Thyroid gland (tissue), 4 donors: Measurements from ENCODE around the gene GLTP. TPM values are rescaled to one million over a fixed set of nuclear protein-coding genes. Genes with fewer than 3 reads are reported as not detected.

Source experiments
- DNase-seq, 2 donors: peaks; one replicate each; pipeline ENCODE4 v3.0.0-alpha.2; 2019
- H3K27ac ChIP-seq, 3 donors: fragments of 200-600 bp; sonication (generic); 1 replicate in 2 of 3; 2 replicates in 1 of 3; pipeline ENCODE4 v1.5.1; 2016 to 2019; ENCODE audit warnings: mild to moderate bottlenecking in 1 of 3, moderate library complexity in 1 of 3
- H3K27me3 ChIP-seq: fragments of 200-600 bp; sonication (generic); one replicate; pipeline ENCODE4 v1.5.1; 2019
- H3K36me3 ChIP-seq, 2 donors: fragments of 200-600 bp; sonication (generic); one replicate each; pipeline ENCODE4 v1.5.1; 2016 to 2019
- H3K4me1 ChIP-seq, 2 donors: fragments of 200-600 bp; sonication (generic); one replicate each; pipeline ENCODE4 v1.5.1; 2017 to 2019
- H3K4me3 ChIP-seq, 3 donors: fragments of 200-600 bp; sonication (generic); replicated peaks in 1 of 3; 1 replicate in 2 of 3; 2 replicates in 1 of 3; pipeline ENCODE4 v1.5.1; 2016; ENCODE audit warnings: mild to moderate bottlenecking in 1 of 3
- H3K9me3 ChIP-seq: fragments of 200-600 bp; sonication (generic); one replicate; pipeline ENCODE4 v1.5.1; 2017
- CTCF ChIP-seq, 6 experiments: fragments of 200-600 bp in 3 of 6; fragments of 450-650 bp in 3 of 6; sonication (generic) in 3 of 6; IDR thresholded peaks; one replicate each; pipeline ENCODE4 v1.5.1; 2016 to 2019; ENCODE audit warnings: antibody characterized with exemption in 6 of 6, mild to moderate bottlenecking in 2 of 6, inconsistent platforms in 1 of 6, moderate library complexity in 1 of 6
- POLR2A ChIP-seq, 2 donors: fragments of 450-650 bp; IDR thresholded peaks; one replicate each; pipeline ENCODE4 v1.6.1; 2017; ENCODE audit warnings: antibody characterized with exemption in 2 of 2, mild to moderate bottlenecking in 2 of 2, moderate library complexity in 1 of 2
- WGBS, 2 donors: methylation state at CpG; one replicate each; pipeline ENCODE4 v1.1.5; 2017; 5-methylcytosine and 5-hydroxymethylcytosine counted together
- intact Hi-C: fragments of 100-400 bp; cut with DNase I; formaldehyde crosslinking; loops from one replicate; pipeline ENCODE4 v1.15.1; 2023
- total RNA-seq, 4 donors: library from RNA; depleted of rRNA; stranded (reverse); fragments of >200 nt; gene quantifications; one replicate each; pipeline ENCODE4 v1.2.3, GENCODE V29; 2016

The GLTP gene
- total RNA-seq, 4 donors from 2014 or later: 49.9 to 72.0 (median 60.2) TPM

- Histone ChIP-seq H3K4me3 (no peak overlapping the region), H3K9me3 (no peaks in the 10 kb centered on the region), H3K27me3 (no peaks in the 10 kb centered on the region), H3K4me1 (no peaks in the 10 kb centered on the region), H3K36me3 (no peaks in the 10 kb centered on the region), H3K27ac (no peak overlapping the region)
- intact Hi-C loops: no loop called here
- DNase-seq: no peak
- TF ChIP-seq CTCF (IDR thresholded peaks at IDR 0.05): no peak
- no peak for TF ChIP-seq POLR2A (IDR thresholded peaks at IDR 0.05)
- 73 to 78% methylated on average over 13 of the region's 13 CpGs for WGBS, 2 donors
Observed at GRCh38 chr12:109890620-109891170, 10.4 kb upstream of the GLTP start.

- Histone ChIP-seq H3K36me3 (no peaks in the 10 kb centered on the region), H3K27me3 (no peaks in the 10 kb centered on the region), H3K9me3 (no peaks in the 10 kb centered on the region), H3K27ac (peak overlapping the region in 1 of 3 donors; percentile 21), H3K4me1 (no peaks in the 10 kb centered on the region), H3K4me3 (no peak overlapping the region)
- DNase-seq: no peak
- intact Hi-C loops: no loop called here
- 68 to 76% methylated on average over 12 of the region's 12 CpGs for WGBS, 2 donors
- TF ChIP-seq CTCF (IDR thresholded peaks at IDR 0.05) (no peak), POLR2A (IDR thresholded peaks at IDR 0.05) (no peak)
Observed at GRCh38 chr12:109888179-109889020, 8.1 kb upstream of the GLTP start.

DNA sequence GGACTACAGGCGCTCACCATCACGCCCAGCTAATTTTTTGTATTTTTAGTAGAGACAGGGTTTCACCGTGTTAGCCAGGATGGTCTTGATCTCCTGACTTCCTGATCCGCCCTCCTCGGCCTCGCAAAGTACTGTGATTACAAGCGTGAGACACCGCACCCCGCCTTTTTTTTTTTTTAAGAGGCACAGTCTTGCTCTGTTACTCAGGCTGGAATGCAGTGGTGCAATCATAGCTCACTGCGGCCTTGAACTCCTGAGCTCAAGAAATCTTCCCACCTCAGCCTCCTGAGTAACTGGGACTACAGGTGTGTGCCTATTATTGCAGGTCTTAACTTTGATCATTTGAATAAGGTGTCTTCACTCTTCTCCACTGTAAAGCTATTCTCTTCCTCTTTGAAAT, 5.3 kb upstream of the GLTP start:
- no peak for TF ChIP-seq CTCF (IDR thresholded peaks at IDR 0.05)
- TF ChIP-seq POLR2A (IDR thresholded peaks at IDR 0.05): no peak
- no peaks in the 10 kb centered on the region for H3K9me3 ChIP-seq
- H3K36me3 ChIP-seq: no peaks in the 10 kb centered on the region
- H3K27me3 ChIP-seq: no peaks in the 10 kb centered on the region
- WGBS, 2 donors: 69 to 70% methylated on average over 10 of the region's 10 CpGs
- intact Hi-C loops: no loop called here
- H3K4me3 ChIP-seq: no peak overlapping the region
- no peak for DNase-seq
- no peak overlapping the region for H3K27ac ChIP-seq
- H3K4me1 ChIP-seq: peaks cover 0 to 3% of the 10 kb centered on the region in 2 donors

DNA sequence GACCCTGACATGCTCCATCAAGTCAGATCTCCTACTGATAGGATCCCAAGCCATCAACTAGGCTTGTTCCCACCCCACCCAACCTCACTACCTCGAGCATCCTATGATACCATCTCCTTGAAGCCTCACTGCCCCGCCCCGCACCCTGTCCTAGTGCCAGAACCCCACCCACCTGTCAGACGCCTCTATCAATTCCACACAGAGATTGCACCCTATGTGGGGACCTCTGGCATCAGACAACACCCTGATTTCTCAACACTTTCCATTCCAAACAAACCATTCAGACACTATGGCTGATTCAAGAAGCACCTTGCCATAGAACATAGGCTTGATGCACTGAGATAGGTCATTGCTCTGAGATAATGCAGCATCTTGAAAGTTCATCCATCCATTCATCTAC, 3.1 kb upstream of the GLTP start:
- WGBS, 2 donors: 70 to 81% methylated on average over 4 of the region's 4 CpGs
- intact Hi-C loops: loop anchor here (5.0 kb wide), 1 partner anchor 76 kb away; no protein-coding TSS in a partner anchor

More for the DNA sequence above, 3.1 kb upstream of the GLTP start:
- Histone ChIP-seq H3K27ac (no peak overlapping the region), H3K4me3 (no peak overlapping the region), H3K4me1 (peaks cover 9 to 12% of the 10 kb centered on the region in 2 donors), H3K36me3 (no peaks in the 10 kb centered on the region), H3K27me3 (no peaks in the 10 kb centered on the region), H3K9me3 (no peaks in the 10 kb centered on the region)
- TF ChIP-seq CTCF (IDR thresholded peaks at IDR 0.05) (no peak), POLR2A (IDR thresholded peaks at IDR 0.05) (no peak)
- no peak for DNase-seq
